HG03060 (cell line): ENCODE results near the gene MGST3.
A peak's percentile ranks its signal among the peaks of the same experiment; 100 is the strongest.
"Not testable (repeated sequence)": the region's sequence is repeated elsewhere in the genome, so short reads cannot be mapped to it uniquely, and the experiment has no call there.

Experiments
- ATAC-seq: cut with Tn5 transposase; IDR thresholded peaks from one replicate; pipeline ENCODE4 v1.9.1; 2021; ENCODE audit warnings: low read depth, moderate number of reproducible peaks; ENCODE audit not compliant: unreplicated experiment

MGST3 gene

GRCh38 chr1:165630629-165631341 is at the start of gene MGST3:
Gene MGST3, plus strand, starts transcription at chr1:165631234. Its CDS starts 18,614 bp downstream, at chr1:165649848.
- peak; percentile 60 for ATAC-seq

GRCh38 chr1:165581926-165582325 is 49.1 kb upstream of the MGST3 start:
- no peak for ATAC-seq

- no peak for ATAC-seq
Measured at GRCh38 chr1:165586398-165586797, 44.6 kb upstream of the MGST3 start.

GRCh38 chr1:165591391-165591790 is 39.6 kb upstream of the MGST3 start:
- ATAC-seq, result not testable (repeated sequence)

GRCh38 chr1:165592945-165593823 is 37.9 kb upstream of the MGST3 start:
- peak; percentile 33 for ATAC-seq

GRCh38 chr1:165595246-165595938 is 35.6 kb upstream of the MGST3 start:
- no peak for ATAC-seq

- ATAC-seq, result peak; percentile 92
Measured at GRCh38 chr1:165597883-165598675, 33.0 kb upstream of the MGST3 start.

GRCh38 chr1:165598676-165599059 is 32.4 kb upstream of the MGST3 start:
- ATAC-seq, result no peak

GRCh38 chr1:165600793-165601192 is 30.2 kb upstream of the MGST3 start:
- no peak for ATAC-seq

- ATAC-seq, result no peak
Measured at GRCh38 chr1:165603810-165604209, 27.2 kb upstream of the MGST3 start.

GRCh38 chr1:165605246-165605645 is 25.8 kb upstream of the MGST3 start:
- ATAC-seq, result no peak

- ATAC-seq, result not testable (repeated sequence)
Measured at GRCh38 chr1:165606676-165607075, 24.4 kb upstream of the MGST3 start.

- no peak for ATAC-seq
Measured at GRCh38 chr1:165610866-165611265, 20.2 kb upstream of the MGST3 start.

- ATAC-seq, result no peak
Measured at GRCh38 chr1:165612062-165612461, 19.0 kb upstream of the MGST3 start.

- ATAC-seq, result no peak
Measured at GRCh38 chr1:165616054-165616612, 14.9 kb upstream of the MGST3 start.

- ATAC-seq, result no peak
Measured at GRCh38 chr1:165616987-165617546, 14.0 kb upstream of the MGST3 start.

- ATAC-seq, result no peak
Measured at GRCh38 chr1:165619647-165620151, 11.3 kb upstream of the MGST3 start.

- no peak for ATAC-seq
Measured at GRCh38 chr1:165623624-165624023, 7.4 kb upstream of the MGST3 start.

- no peak for ATAC-seq
Measured at GRCh38 chr1:165624441-165624840, 6.6 kb upstream of the MGST3 start.
